BLaER1 (cell line): ENCODE results near the gene PTCHD1.

Source experiments
- H3K27ac ChIP-seq: shearing (Covaris generic); formaldehyde crosslinking; 2 replicates; pipeline ENCODE4 v1.8.1; 2022
- H3K27me3 ChIP-seq: shearing (Covaris generic); formaldehyde crosslinking; 2 replicates; pipeline ENCODE4 v1.8.1; 2022
- H3K36me3 ChIP-seq: shearing (Covaris generic); formaldehyde crosslinking; 2 replicates; pipeline ENCODE4 v1.8.1; 2022
- H3K4me1 ChIP-seq: shearing (Covaris generic); formaldehyde crosslinking; 2 replicates; pipeline ENCODE4 v1.8.1; 2022
- H3K4me2 ChIP-seq: shearing (Covaris generic); formaldehyde crosslinking; 2 replicates; pipeline ENCODE4 v1.8.1; 2022
- H3K4me3 ChIP-seq: shearing (Covaris generic); formaldehyde crosslinking; 2 replicates; pipeline ENCODE4 v1.8.1; 2022
- H3K9ac ChIP-seq: shearing (Covaris generic); formaldehyde crosslinking; 2 replicates; pipeline ENCODE4 v1.8.1; 2022
- H3K9me3 ChIP-seq: shearing (Covaris generic); formaldehyde crosslinking; 2 replicates; pipeline ENCODE4 v1.8.1; 2022
- H4K20me1 ChIP-seq: shearing (Covaris generic); formaldehyde crosslinking; 2 replicates; pipeline ENCODE4 v1.8.1; 2022
- Cebpa-rat ChIP-seq: shearing (Covaris generic); IDR thresholded peaks from 2 replicates; pipeline ENCODE4 v1.8.1; 2022

The PTCHD1 gene

DNA sequence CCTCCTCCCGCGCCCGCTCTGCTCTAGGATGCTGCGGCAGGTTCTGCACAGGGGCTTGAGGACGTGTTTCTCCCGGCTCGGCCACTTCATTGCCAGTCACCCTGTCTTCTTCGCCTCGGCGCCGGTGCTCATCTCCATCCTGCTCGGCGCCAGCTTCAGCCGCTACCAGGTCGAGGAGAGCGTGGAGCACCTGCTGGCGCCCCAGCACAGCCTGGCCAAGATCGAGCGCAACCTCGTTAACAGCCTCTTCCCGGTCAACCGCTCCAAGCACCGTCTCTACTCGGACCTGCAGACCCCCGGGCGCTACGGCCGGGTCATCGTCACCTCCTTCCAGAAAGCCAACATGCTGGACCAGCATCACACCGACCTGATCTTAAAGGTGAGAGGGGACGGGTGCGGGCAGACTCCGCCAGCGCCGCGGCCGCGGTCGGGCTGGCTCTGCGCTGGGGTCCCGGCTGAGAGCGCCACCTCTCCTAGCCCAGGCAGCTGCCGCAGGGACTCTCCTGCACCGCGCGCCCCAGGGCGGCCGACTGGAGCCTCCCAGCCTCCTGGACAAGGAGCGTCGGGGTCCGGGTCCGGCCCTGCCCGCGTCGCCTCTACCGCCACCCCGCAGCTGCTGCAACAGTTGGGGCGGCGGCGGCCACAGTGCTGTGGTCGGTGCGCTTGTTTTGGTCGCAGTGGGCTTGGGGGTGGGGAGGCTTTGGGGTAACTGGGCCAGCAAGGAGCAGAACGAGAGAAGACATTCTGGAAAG lies at the start of gene PTCHD1:
Gene PTCHD1, plus strand, starts transcription at position 2 of the 752 bp plus-strand sequence. Its CDS starts 27 bp downstream, at position 29.
- Histone ChIP-seq H3K4me1 (peaks cover 4% of the 10 kb centered on the region; the same call in 1 of the 2 replicates), H3K27ac (no peak within 1 kb of the TSS), H3K27me3 (peaks cover 73% of the 10 kb centered on the region), H3K4me3 (peak within 1 kb of the TSS; percentile 64), H4K20me1 (no peaks in the 10 kb centered on the region; the same call in 1 of the 2 replicates), H3K4me2 (peak within 1 kb of the TSS; percentile 78), H3K9me3 (peaks cover 38% of the 10 kb centered on the region), H3K9ac (no peak within 1 kb of the TSS), H3K36me3 (no peaks in the 10 kb centered on the region)
- TF ChIP-seq Cebpa-rat, result no peak

- H3K27me3 ChIP-seq, result no peaks in the 10 kb centered on the region
Observed at GRCh38 chrX:23286731-23287130, 47.9 kb upstream of the PTCHD1 start.

GRCh38 chrX:23287191-23287725 lies 47.4 kb upstream of the PTCHD1 start:
- no peaks in the 10 kb centered on the region for H4K20me1 ChIP-seq
- H3K4me3 ChIP-seq, result no peak overlapping the region
- no peaks in the 10 kb centered on the region for H3K9me3 ChIP-seq
- H3K4me2 ChIP-seq, result no peak overlapping the region
- peaks cover 5% of the 10 kb centered on the region; the same call in 1 of the 2 replicates for H3K4me1 ChIP-seq
- H3K27ac ChIP-seq, result no peak overlapping the region
- no peaks in the 10 kb centered on the region for H3K27me3 ChIP-seq
- no peak for TF ChIP-seq Cebpa-rat
- no peak overlapping the region for H3K9ac ChIP-seq
- H3K36me3 ChIP-seq, result no peaks in the 10 kb centered on the region

More at GRCh38 chrX:23286731-23287130, 47.9 kb upstream of the PTCHD1 start:
- no peak overlapping the region for H3K9ac ChIP-seq
- H3K27ac ChIP-seq, result no peak overlapping the region
- no peak overlapping the region for H3K4me2 ChIP-seq
- H3K4me1 ChIP-seq, result peaks cover 5% of the 10 kb centered on the region; the same call in 1 of the 2 replicates
- H3K36me3 ChIP-seq, result no peaks in the 10 kb centered on the region
- no peaks in the 10 kb centered on the region for H4K20me1 ChIP-seq
- H3K4me3 ChIP-seq, result no peak overlapping the region
- no peak for TF ChIP-seq Cebpa-rat
- H3K9me3 ChIP-seq, result no peaks in the 10 kb centered on the region

DNA sequence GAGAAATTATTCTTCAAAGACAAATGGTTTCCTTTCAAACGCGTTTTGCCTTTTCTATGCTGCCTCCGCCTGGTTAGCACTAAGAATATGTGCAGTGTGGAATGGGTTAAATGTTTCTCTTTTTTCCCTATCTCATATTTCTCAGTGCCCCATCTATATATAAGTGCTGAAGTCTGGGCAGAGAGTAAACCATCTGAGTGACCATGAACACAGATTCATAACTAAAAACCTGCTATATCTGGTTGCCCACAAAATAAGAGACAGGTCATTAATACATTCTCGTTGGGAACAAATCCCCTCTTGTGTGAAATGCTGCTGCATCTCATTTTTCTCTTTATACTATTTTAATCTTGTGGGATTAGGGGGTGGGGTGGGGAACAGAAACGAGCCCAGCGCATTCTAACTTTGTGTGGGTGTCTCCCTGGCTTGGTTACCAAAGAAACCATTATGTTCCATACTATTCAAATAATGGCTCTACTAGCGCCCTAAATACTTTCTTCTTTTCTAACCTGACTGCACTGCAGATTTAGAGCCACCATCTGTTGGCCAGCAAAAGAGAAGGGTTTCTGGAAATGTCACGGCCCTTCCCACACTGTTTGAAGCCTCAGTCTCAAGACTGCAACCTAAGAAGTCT lies 42.2 kb upstream of the PTCHD1 start:
- H3K4me1 ChIP-seq, result peaks cover 7% of the 10 kb centered on the region
- H3K9me3 ChIP-seq, result no peaks in the 10 kb centered on the region
- no peak overlapping the region for H3K9ac ChIP-seq
- no peaks in the 10 kb centered on the region for H4K20me1 ChIP-seq
- no peak overlapping the region for H3K4me3 ChIP-seq
- no peak for TF ChIP-seq Cebpa-rat
- H3K36me3 ChIP-seq, result no peaks in the 10 kb centered on the region
- no peaks in the 10 kb centered on the region for H3K27me3 ChIP-seq
- H3K4me2 ChIP-seq, result no peak overlapping the region
- no peak overlapping the region for H3K27ac ChIP-seq

DNA sequence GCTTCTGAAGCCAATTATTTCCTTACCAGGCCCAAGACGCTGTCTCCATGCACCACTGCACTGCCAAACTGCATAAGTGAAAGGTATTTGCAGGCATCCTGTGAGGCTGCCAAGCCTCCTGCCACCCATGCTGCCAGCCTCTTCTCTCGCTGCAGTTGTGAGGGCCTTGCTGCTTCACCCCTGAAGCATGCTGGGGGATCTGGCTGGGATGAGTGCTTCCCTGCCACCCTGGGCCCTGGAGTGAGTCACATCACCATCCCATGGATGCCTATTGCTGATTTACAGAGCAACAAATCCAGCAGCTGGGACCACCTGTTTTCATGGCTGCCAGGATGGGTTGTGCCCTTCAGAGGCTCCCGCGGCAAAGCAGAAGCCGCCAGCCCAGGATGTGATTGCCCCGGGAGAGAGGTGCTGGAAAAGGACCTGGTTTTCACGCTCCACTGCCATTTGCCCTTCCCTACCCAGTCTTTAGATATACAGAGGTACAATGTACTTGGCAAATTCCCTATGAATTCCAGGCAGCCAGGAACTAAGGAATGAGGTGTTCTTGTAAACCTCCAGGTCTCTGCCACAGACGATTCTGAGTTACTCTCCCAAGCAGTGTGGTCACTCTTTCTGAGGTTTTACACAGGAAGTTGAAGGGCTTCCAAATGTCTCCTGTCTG lies 41.5 kb upstream of the PTCHD1 start:
- Histone ChIP-seq H3K4me1 (peaks cover 7% of the 10 kb centered on the region), H3K36me3 (no peaks in the 10 kb centered on the region), H3K4me3 (no peak overlapping the region), H3K4me2 (no peak overlapping the region), H3K27me3 (no peaks in the 10 kb centered on the region), H3K9ac (no peak overlapping the region), H4K20me1 (no peaks in the 10 kb centered on the region), H3K9me3 (no peaks in the 10 kb centered on the region), H3K27ac (no peak overlapping the region)
- no peak for TF ChIP-seq Cebpa-rat

DNA sequence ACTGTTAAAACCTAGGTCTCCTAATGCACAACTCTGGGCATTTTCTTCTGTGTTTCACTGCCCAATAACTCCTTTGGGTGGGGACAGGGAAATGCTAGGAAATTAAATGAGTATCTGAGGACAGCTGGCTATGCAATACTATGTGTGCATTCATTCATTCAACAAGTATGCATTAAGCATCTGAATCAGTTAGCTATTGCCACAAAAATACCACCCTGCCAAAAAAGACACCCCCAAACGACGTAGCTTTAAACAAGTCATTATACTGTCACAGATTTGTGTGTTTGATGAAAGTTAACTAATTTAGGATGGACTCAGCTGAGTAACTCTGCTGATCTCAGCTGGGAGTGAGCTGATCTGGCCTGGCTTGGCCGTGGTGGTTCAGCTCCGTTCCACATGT lies 29.8 kb upstream of the PTCHD1 start:
- no peaks in the 10 kb centered on the region for H4K20me1 ChIP-seq
- H3K9ac ChIP-seq, result no peak overlapping the region
- no peak overlapping the region for H3K27ac ChIP-seq
- no peaks in the 10 kb centered on the region for H3K9me3 ChIP-seq
- H3K27me3 ChIP-seq, result no peaks in the 10 kb centered on the region
- H3K4me3 ChIP-seq, result no peak overlapping the region
- TF ChIP-seq Cebpa-rat, result no peak
- no peaks in the 10 kb centered on the region for H3K36me3 ChIP-seq
- no peaks in the 10 kb centered on the region for H3K4me1 ChIP-seq
- no peak overlapping the region for H3K4me2 ChIP-seq

DNA sequence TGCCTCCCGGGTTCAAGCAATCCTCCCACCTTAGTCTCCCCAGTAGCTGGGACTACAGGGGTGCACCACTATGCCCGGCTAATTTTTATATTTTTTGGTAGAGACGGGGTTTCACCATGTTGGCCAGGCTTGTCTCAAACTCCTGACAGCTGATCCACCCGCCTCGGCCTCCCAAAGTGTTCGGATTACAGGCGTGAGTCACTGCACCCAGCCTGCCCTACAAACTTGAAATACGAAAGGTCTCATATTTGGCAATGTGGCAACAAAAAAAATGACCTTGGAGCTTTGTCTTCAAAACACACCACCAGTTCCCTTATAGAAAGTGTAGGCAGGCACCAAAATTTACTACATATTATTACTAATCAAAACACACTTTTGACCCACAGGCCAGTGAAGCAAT lies 22.9 kb upstream of the PTCHD1 start:
- H3K4me3 ChIP-seq, result no peak overlapping the region
- H4K20me1 ChIP-seq, result no peaks in the 10 kb centered on the region
- no peaks in the 10 kb centered on the region for H3K9me3 ChIP-seq
- H3K27ac ChIP-seq, result no peak overlapping the region
- no peak overlapping the region for H3K4me2 ChIP-seq
- no peaks in the 10 kb centered on the region for H3K36me3 ChIP-seq
- TF ChIP-seq Cebpa-rat, result no peak
- no peaks in the 10 kb centered on the region for H3K4me1 ChIP-seq
- H3K9ac ChIP-seq, result no peak overlapping the region
- H3K27me3 ChIP-seq, result no peaks in the 10 kb centered on the region

DNA sequence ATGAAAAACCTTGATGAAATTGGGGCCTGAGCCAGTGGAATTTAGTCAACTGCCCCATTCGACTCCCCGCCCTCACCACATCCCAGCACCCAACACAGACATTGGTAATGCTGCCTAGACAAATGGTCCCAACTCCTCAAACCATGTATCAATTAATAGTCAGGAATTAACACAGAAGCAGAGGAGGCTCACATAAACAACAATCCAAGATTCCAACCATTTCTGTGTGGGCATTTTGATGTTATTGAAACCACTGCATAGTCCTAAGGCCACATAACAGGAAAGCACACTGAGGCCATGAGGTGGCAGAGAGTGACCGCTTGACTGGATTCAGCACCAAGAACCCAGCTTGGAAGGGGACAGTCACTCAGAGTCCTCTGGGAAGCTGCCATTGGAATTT lies 22.5 kb upstream of the PTCHD1 start:
- Histone ChIP-seq H4K20me1 (no peaks in the 10 kb centered on the region), H3K36me3 (no peaks in the 10 kb centered on the region), H3K4me3 (no peak overlapping the region), H3K4me1 (no peaks in the 10 kb centered on the region), H3K27me3 (no peaks in the 10 kb centered on the region), H3K9ac (no peak overlapping the region), H3K27ac (no peak overlapping the region), H3K4me2 (no peak overlapping the region), H3K9me3 (no peaks in the 10 kb centered on the region)
- no peak for TF ChIP-seq Cebpa-rat

DNA sequence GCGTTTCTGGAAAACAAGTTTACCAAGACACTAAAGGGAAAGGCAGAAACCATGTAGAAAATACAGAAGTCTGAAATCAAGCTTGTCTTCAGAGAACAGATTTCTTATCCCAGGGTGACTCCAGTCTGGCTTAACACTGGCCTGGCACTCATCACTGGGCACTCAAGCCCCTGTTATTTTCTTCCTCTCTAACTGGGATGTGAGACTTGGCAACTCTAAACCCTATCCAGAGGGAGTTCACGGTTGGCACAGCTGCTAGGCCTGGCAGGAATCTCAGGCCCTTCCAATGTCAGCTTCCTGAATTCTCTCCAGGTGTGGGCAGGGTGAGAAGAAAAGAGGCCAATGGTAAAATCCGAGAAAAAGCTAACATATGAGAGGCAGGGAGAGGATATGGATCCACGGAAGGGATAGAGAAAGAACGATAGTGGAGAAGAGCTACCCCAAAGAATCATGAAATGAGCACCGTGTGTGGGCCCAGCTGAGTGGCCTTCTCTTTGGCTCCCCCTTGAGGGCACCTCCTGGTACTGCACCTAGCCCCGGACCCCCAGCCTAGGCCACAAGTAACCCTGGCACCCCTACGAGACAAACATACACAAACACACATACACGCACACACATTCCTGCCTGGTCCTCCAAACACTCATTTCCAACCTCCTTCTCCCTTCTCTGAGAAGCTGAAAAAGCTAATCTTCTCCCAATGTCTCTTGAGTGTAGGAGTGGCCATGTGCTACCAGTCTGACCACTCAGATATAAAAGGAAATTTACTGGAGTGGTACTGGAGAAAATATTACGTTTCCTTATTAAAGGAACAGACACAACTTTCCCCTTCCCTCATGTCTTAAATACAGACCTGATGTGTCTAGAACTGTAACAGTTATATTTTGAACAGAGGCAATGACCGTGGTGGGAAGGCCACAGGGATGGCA lies 16.6 kb upstream of the PTCHD1 start:
- H3K9ac ChIP-seq, result no peak overlapping the region
- H3K4me1 ChIP-seq, result no peaks in the 10 kb centered on the region
- H3K36me3 ChIP-seq, result no peaks in the 10 kb centered on the region
- no peak overlapping the region for H3K4me3 ChIP-seq
- H3K4me2 ChIP-seq, result no peak overlapping the region
- no peaks in the 10 kb centered on the region for H4K20me1 ChIP-seq
- TF ChIP-seq Cebpa-rat, result no peak
- H3K27ac ChIP-seq, result no peak overlapping the region
- no peaks in the 10 kb centered on the region for H3K27me3 ChIP-seq
- H3K9me3 ChIP-seq, result no peaks in the 10 kb centered on the region
